Mesothelial cell of epicardium (in vitro differentiated cells): ENCODE measurements around the gene FILIP1L. TPM values are rescaled to one million over a fixed set of nuclear protein-coding genes. Genes with fewer than 3 reads are reported as not detected.

ENCODE experiments used
- DNase-seq, 2 experiments: peaks; one replicate each; pipeline ENCODE4 v3.0.0; 2021; ENCODE audit warnings: low spot score in 2 of 2; ENCODE audit not compliant: unreplicated experiment in 2 of 2
- H3K27ac Mint-ChIP-seq: 2 replicates; pipeline ENCODE4 v1.8.0; 2021; ENCODE audit warnings: mixed read lengths
- H3K27me3 Mint-ChIP-seq: 2 replicates; pipeline ENCODE4 v1.8.0; 2021; ENCODE audit warnings: low read depth, mixed read lengths
- H3K36me3 Mint-ChIP-seq: 2 replicates; pipeline ENCODE4 v1.8.0; 2021; ENCODE audit warnings: mixed read lengths
- H3K4me1 Mint-ChIP-seq: 2 replicates; pipeline ENCODE4 v1.8.0; 2021; ENCODE audit warnings: mixed read lengths
- H3K4me3 Mint-ChIP-seq: 2 replicates; pipeline ENCODE4 v1.8.0; 2021; ENCODE audit warnings: mild to moderate bottlenecking, moderate library complexity, mixed read lengths
- H3K9me3 Mint-ChIP-seq: 2 replicates; pipeline ENCODE4 v1.8.0; 2021; ENCODE audit warnings: mixed read lengths
- CTCF ChIP-seq: fragments of 200-600 bp; sonication (generic); IDR thresholded peaks from one replicate; pipeline ENCODE4 v1.5.0; 2021; ENCODE audit warnings: antibody characterized with exemption; ENCODE audit not compliant: unreplicated experiment
- total RNA-seq: library from RNA; stranded (reverse); gene quantifications from 3 replicates; pipeline ENCODE4 v1.2.1, GENCODE V29; 2021

The FILIP1L gene
- total RNA-seq, 1 donor from 2014 or later: 15.7 TPM

GRCh38 chr3:100104817-100105413 lies 9.4 kb downstream of the FILIP1L start:
- peaks cover 2% of the 10 kb centered on the region for H3K36me3 Mint-ChIP-seq
- peaks cover 47% of the 10 kb centered on the region for H3K4me1 Mint-ChIP-seq
- H3K27me3 Mint-ChIP-seq: no peaks in the 10 kb centered on the region
- no peak for DNase-seq
- H3K27ac Mint-ChIP-seq: peak overlapping the region; percentile 51
- no peak for TF ChIP-seq CTCF
- peaks cover 4% of the 10 kb centered on the region for H3K9me3 Mint-ChIP-seq
- H3K4me3 Mint-ChIP-seq: no peak overlapping the region

- peaks cover 49% of the 10 kb centered on the region for H3K4me1 Mint-ChIP-seq
- H3K9me3 Mint-ChIP-seq: peaks cover 4% of the 10 kb centered on the region
- no peak overlapping the region for H3K27ac Mint-ChIP-seq
Measured at GRCh38 chr3:100104442-100104798, 9.9 kb downstream of the FILIP1L start.

DNA sequence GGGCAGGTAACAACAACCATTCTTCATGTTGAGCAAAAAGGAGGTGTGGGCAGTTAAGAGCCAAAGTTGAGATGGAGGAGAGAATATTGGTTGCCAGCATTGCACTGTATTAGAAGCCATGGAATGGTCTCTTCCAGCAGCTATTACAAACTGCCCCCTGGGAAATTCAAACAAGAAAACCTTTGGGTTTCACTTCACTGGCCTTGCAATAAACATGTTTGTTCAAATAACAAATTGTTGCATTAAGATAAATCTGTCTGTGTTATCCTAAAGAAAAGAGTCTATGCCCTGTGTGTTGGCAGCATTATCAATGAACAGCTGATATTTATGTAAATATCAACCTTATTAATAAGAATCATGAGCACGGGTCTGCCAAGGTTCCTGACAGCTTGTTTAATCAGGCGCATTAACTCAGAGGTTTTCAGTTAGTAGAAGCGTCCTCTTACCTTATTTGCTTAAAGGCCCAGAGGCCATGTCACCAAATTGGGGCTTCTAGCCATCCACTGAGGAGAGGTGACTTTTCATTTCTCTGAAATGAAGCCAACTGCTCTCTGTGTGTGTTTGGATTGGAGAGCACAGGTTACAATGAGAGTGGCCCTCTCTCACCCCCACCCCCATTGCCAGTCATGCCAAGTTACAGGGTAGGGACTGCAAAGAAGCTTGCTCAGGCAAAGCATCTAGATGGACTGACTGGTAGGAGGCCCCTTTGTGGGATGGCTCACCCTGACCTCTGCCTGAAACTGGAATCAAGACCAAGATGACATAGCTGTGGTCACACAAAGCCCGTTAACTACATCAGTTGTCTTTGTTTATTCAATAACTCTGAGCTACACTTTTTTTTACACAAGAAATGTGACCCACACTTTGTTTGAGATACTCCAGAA lies 10.5 kb downstream of the FILIP1L start:
- Mint-ChIP-seq H3K36me3 (peaks cover 2% of the 10 kb centered on the region), H3K27ac (no peak overlapping the region), H3K27me3 (no peaks in the 10 kb centered on the region), H3K4me1 (peaks cover 54% of the 10 kb centered on the region), H3K4me3 (no peak overlapping the region), H3K9me3 (peaks cover 4% of the 10 kb centered on the region)
- no peak for TF ChIP-seq CTCF
- DNase-seq: no peak

More at GRCh38 chr3:100104442-100104798, 9.9 kb downstream of the FILIP1L start:
- DNase-seq: no peak
- Mint-ChIP-seq H3K4me3 (no peak overlapping the region), H3K36me3 (peaks cover 2% of the 10 kb centered on the region), H3K27me3 (no peaks in the 10 kb centered on the region)
- TF ChIP-seq CTCF: no peak

GRCh38 chr3:100102757-100103156 lies 11.5 kb downstream of the FILIP1L start:
- H3K4me1 Mint-ChIP-seq: peaks cover 61% of the 10 kb centered on the region

GRCh38 chr3:100100425-100100824 lies 13.9 kb downstream of the FILIP1L start:
- Mint-ChIP-seq H3K4me3 (no peak overlapping the region), H3K27ac (no peak overlapping the region), H3K36me3 (peaks cover 4% of the 10 kb centered on the region), H3K9me3 (peaks cover 8% of the 10 kb centered on the region), H3K27me3 (no peaks in the 10 kb centered on the region), H3K4me1 (peaks cover 42% of the 10 kb centered on the region)
- no peak for TF ChIP-seq CTCF
- DNase-seq: no peak

More at GRCh38 chr3:100102757-100103156, 11.5 kb downstream of the FILIP1L start:
- no peak overlapping the region for H3K4me3 Mint-ChIP-seq
- no peak overlapping the region for H3K27ac Mint-ChIP-seq
- no peak for TF ChIP-seq CTCF
- H3K27me3 Mint-ChIP-seq: no peaks in the 10 kb centered on the region
- no peak for DNase-seq
- H3K9me3 Mint-ChIP-seq: peaks cover 4% of the 10 kb centered on the region
- peaks cover 2% of the 10 kb centered on the region for H3K36me3 Mint-ChIP-seq
